HG03378 (cell line): ENCODE measurements around the gene NDUFAF8.
"Not testable (repeated sequence)": the region's sequence is repeated elsewhere in the genome, so short reads cannot be mapped to it uniquely, and the experiment has no call there.

Experiments used
- ATAC-seq: cut with Tn5 transposase; IDR thresholded peaks from one replicate; pipeline ENCODE4 v1.9.1; 2021; ENCODE audit warnings: mild to moderate bottlenecking, moderate library complexity; ENCODE audit not compliant: unreplicated experiment

The NDUFAF8 gene

GRCh38 chr17:81222906-81223761 is 16.0 kb upstream of the NDUFAF8 start, which contains the start of gene CEP131:
Gene CEP131 (minus strand): TSS chr17:81222965. CDS start chr17:81220056, 2,909 bp downstream.
- peak; percentile 81 for ATAC-seq

GRCh38 chr17:81223762-81224130 is 15.4 kb upstream of the NDUFAF8 start:
- ATAC-seq = no peak

- not testable (repeated sequence) for ATAC-seq
Measured at GRCh38 chr17:81227630-81228029, 11.5 kb upstream of the NDUFAF8 start.

GRCh38 chr17:81228420-81228819 is 10.7 kb upstream of the NDUFAF8 start:
- no peak for ATAC-seq

- no peak for ATAC-seq
Measured at GRCh38 chr17:81228834-81229665, 10.1 kb upstream of the NDUFAF8 start.

- ATAC-seq = no peak
Measured at GRCh38 chr17:81229666-81229920, 9.5 kb upstream of the NDUFAF8 start.

- ATAC-seq = no peak
Measured at GRCh38 chr17:81230043-81230820, 8.9 kb upstream of the NDUFAF8 start.

GRCh38 chr17:81231121-81231645 is 7.9 kb upstream of the NDUFAF8 start:
- no peak for ATAC-seq

GRCh38 chr17:81231766-81232581 is 7.1 kb upstream of the NDUFAF8 start:
- no peak for ATAC-seq

- ATAC-seq = no peak
Measured at GRCh38 chr17:81232616-81233241, 6.4 kb upstream of the NDUFAF8 start.

GRCh38 chr17:81233316-81233715 is 5.8 kb upstream of the NDUFAF8 start:
- ATAC-seq = no peak

- no peak for ATAC-seq
Measured at GRCh38 chr17:81233811-81234505, 5.2 kb upstream of the NDUFAF8 start.

- no peak for ATAC-seq
Measured at GRCh38 chr17:81234506-81234855, 4.6 kb upstream of the NDUFAF8 start.

- no peak for ATAC-seq
Measured at GRCh38 chr17:81234940-81235821, 3.9 kb upstream of the NDUFAF8 start.

- no peak for ATAC-seq
Measured at GRCh38 chr17:81235822-81236740, 3.0 kb upstream of the NDUFAF8 start.

- ATAC-seq = no peak
Measured at GRCh38 chr17:81236784-81237183, 2.3 kb upstream of the NDUFAF8 start.
